Keratinocyte (primary cell): ENCODE measurements around the gene ELOB. TPM values are rescaled to one million over a fixed set of nuclear protein-coding genes. Genes with fewer than 3 reads are reported as not detected.
A peak's percentile ranks its signal among the peaks of the same experiment; 100 is the strongest.

Experiments used
- DNase-seq: peaks from one replicate; pipeline ENCODE4 v3.0.0-alpha.2; 2011; ENCODE audit warnings: low read depth, missing footprints, low spot score
- FAIRE-seq: peaks from 2 replicates; lab custom pipeline; 2011; peaks lifted over from hg19 to GRCh38; lab: Jason Lieb, UNC
- H2AFZ ChIP-seq: 2 replicates; pipeline ENCODE4 v1.6.0; 2012; ENCODE audit warnings: low read length, control low read depth, inconsistent platforms; ENCODE audit not compliant: control insufficient read depth
- H3K27ac ChIP-seq: 2 replicates; pipeline ENCODE4 v1.5.1; 2011; ENCODE audit warnings: low read length; ENCODE audit not compliant: control insufficient read depth, insufficient read depth
- H3K27me3 ChIP-seq: 3 replicates; pipeline ENCODE4 v1.6.0; 2011; ENCODE audit warnings: low read length; ENCODE audit not compliant: control insufficient read depth, insufficient read depth; ENCODE audit errors: extremely low read depth
- H3K36me3 ChIP-seq, 2 experiments: 2 replicates in 1 of 2; 3 replicates in 1 of 2; pipeline ENCODE4 v1.5.1; 2011; ENCODE audit warnings: low read length in 2 of 2, mild to moderate bottlenecking in 1 of 2; ENCODE audit not compliant: control insufficient read depth in 2 of 2, insufficient read depth in 2 of 2; ENCODE audit errors: extremely low read depth in 1 of 2
- H3K4me1 ChIP-seq: 3 replicates; pipeline ENCODE4 v1.5.1; 2011; ENCODE audit warnings: low read length; ENCODE audit not compliant: control insufficient read depth, insufficient read depth; ENCODE audit errors: extremely low read depth
- H3K4me2 ChIP-seq: 3 replicates; pipeline ENCODE4 v1.6.0; 2011; ENCODE audit warnings: low read depth, low read length; ENCODE audit not compliant: control insufficient read depth, insufficient read depth; ENCODE audit errors: extremely low read depth
- H3K4me3 ChIP-seq, 3 experiments: fragments of 200-600 bp in 1 of 3; sonication (generic) in 1 of 3; 2 replicates in 2 of 3; 3 replicates in 1 of 3; pipeline ENCODE4 v1.5.1; 2011 to 2016; ENCODE audit warnings: low read length in 3 of 3, mild to moderate bottlenecking in 3 of 3, control low read depth in 2 of 3, inconsistent platforms in 1 of 3, low read depth in 1 of 3, mixed read lengths in 1 of 3, mixed run types in 1 of 3, moderate library complexity in 1 of 3; ENCODE audit not compliant: control insufficient read depth in 2 of 3, insufficient read depth in 2 of 3; ENCODE audit errors: extremely low read depth in 1 of 3
- H3K79me2 ChIP-seq: 2 replicates; pipeline ENCODE4 v1.6.0; 2012; ENCODE audit warnings: low read length; ENCODE audit not compliant: control insufficient read depth, insufficient read depth
- H3K9ac ChIP-seq: 3 replicates; pipeline ENCODE4 v1.6.0; 2011; ENCODE audit warnings: low read length; ENCODE audit not compliant: control insufficient read depth, insufficient read depth; ENCODE audit errors: extremely low read depth
- H3K9me1 ChIP-seq: 3 replicates; pipeline ENCODE4 v1.6.0; 2011; ENCODE audit warnings: low read length; ENCODE audit not compliant: control insufficient read depth, insufficient read depth; ENCODE audit errors: extremely low read depth
- H3K9me3 ChIP-seq: 2 replicates; pipeline ENCODE4 v1.5.1; 2012; ENCODE audit warnings: low read depth, low read length; ENCODE audit not compliant: control insufficient read depth
- H4K20me1 ChIP-seq: 3 replicates; pipeline ENCODE4 v1.6.0; 2011; ENCODE audit warnings: low read length; ENCODE audit not compliant: control insufficient read depth, insufficient read depth; ENCODE audit errors: extremely low read depth
- EZH2 ChIP-seq: IDR thresholded peaks from one replicate; pipeline ENCODE4 v1.6.1; 2012; ENCODE audit warnings: inconsistent platforms, mild to moderate bottlenecking, low read length, moderate library complexity
- dilution Hi-C: fragments of 300-500 bp; cut with MboI; formaldehyde crosslinking; loops from one replicate; pipeline ENCODE4 v1.7.0; 2020; ENCODE audit warnings: low sequenced_read_pairs; ENCODE audit not compliant: extremely low pct_ligation_motif_present
- polyA plus RNA-seq, 5 experiments: library from polyadenylated mRNA; depleted of rRNA in 3 of 5; stranded (reverse) in 3 of 5; stranded (forward) in 1 of 5; unstranded in 1 of 5; fragments of >200 nt; gene quantifications; 1 replicate in 1 of 5; 2 replicates in 3 of 5; 3 replicates in 1 of 5; pipeline versions ENCODE4 v1.2.1 to v1.2.3, GENCODE V29; 2011 to 2012; ENCODE audit warnings: missing spikeins in 2 of 5, low read depth in 1 of 5, low replicate concordance in 1 of 5
- TF ChIP-seq, protein P1 (sequence below), 3 experiments: IDR thresholded peaks in 1 of 3; conservative IDR thresholded peaks in 1 of 3; optimal IDR thresholded peaks in 1 of 3; 2 replicates in 2 of 3; 3 replicates in 1 of 3; pipeline versions ENCODE3 to v1.5.1; 2011; ENCODE audit warnings: low read length in 3 of 3, mild to moderate bottlenecking in 3 of 3, moderate library complexity in 2 of 3, control low read depth in 1 of 3, inconsistent platforms in 1 of 3; ENCODE audit not compliant: insufficient read depth in 2 of 3; ENCODE audit errors: extremely low read depth in 1 of 3

Gene ELOB
- polyA plus RNA-seq, 1 donor (not counting 4 experiments of a cell fraction or from before 2014, with no cell fraction given), result 235 TPM

DNA sequence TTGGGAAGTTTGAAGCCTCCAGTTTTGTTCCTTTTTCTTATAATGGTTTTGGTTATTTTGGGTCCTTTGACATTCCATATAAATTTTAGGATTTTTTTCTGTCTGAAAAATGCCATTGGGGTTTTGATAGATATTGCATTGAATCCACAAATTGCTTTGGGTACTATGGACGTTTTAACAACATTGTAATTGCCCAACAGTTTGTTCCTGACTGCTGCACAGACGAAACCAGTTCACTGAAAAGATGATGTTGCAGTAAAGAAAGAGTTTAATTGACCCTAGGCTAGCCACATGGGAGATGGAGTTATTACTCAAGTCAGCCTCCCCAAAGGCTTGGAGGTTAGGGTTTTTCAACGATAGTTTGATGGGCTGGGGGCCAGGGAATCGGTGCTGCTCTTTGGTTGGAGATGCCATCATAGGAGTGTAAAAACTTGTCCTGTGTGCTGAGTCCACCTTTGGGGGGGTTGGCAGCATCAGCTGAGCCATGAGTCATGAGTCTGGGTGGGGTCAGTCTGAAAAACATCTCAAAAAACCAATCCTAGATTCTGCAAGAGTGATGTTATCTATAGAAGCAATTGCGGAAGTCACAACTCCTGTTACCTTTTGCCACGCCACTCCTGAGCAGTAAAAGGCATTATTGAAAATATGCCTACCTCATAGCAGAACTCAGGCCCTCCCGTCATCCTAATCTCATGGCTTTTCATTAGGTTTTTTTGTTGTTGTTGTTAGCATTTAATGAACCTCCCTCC lies 18.5 kb upstream of the ELOB start:
- Histone ChIP-seq H3K79me2 (no peaks in the 10 kb centered on the region), H3K27ac (no peak overlapping the region), H3K9ac (no peak overlapping the region), H3K4me2 (peak overlapping the region; percentile 29), H2AFZ (peak overlapping the region; percentile 61), H3K27me3 (peaks cover 8% of the 10 kb centered on the region), H3K36me3 (no peaks in the 10 kb centered on the region), H3K9me1 (no peaks in the 10 kb centered on the region), H4K20me1 (no peaks in the 10 kb centered on the region), H3K9me3 (no peaks in the 10 kb centered on the region), H3K4me1 (peaks cover 16% of the 10 kb centered on the region), H3K4me3 (no peak overlapping the region)
- TF ChIP-seq, protein P1, sequence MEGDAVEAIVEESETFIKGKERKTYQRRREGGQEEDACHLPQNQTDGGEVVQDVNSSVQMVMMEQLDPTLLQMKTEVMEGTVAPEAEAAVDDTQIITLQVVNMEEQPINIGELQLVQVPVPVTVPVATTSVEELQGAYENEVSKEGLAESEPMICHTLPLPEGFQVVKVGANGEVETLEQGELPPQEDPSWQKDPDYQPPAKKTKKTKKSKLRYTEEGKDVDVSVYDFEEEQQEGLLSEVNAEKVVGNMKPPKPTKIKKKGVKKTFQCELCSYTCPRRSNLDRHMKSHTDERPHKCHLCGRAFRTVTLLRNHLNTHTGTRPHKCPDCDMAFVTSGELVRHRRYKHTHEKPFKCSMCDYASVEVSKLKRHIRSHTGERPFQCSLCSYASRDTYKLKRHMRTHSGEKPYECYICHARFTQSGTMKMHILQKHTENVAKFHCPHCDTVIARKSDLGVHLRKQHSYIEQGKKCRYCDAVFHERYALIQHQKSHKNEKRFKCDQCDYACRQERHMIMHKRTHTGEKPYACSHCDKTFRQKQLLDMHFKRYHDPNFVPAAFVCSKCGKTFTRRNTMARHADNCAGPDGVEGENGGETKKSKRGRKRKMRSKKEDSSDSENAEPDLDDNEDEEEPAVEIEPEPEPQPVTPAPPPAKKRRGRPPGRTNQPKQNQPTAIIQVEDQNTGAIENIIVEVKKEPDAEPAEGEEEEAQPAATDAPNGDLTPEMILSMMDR (optimal IDR thresholded peaks at IDR 0.05 in 1 of 3, IDR thresholded peaks at IDR 0.05 in 1 of 3, conservative IDR thresholded peaks at IDR 0.05 in 1 of 3; ENCODE audit: extremely low read depth in 1 of 3, insufficient read depth in 2 of 3, low read length in 3 of 3), result no peak
- TF ChIP-seq EZH2, result no peak
- dilution Hi-C loops, result no loop called here
- DNase-seq (no peak), FAIRE-seq (no peak)

DNA sequence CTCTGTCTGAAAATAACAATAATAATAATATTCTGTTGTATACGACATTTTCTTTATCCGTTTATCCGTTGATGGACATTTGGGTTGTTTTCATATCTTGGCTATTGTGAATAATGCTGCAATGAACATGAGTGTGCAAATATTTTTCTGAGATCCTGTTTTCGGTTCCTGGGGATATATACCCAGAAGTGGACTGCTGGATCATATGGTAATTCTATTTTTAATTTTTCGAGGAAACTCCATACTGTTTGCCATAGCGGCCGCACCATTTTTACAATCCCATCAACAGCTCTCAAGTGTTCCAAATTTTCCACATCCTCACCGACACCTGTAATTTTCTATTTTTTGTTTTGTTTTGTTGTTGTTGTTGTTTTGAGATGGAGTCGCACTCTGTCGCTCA lies 15.9 kb upstream of the ELOB start:
- FAIRE-seq (no peak), DNase-seq (no peak)
- no peaks in the 10 kb centered on the region for H3K79me2 ChIP-seq
- H2AFZ ChIP-seq, result no peak overlapping the region
- no peaks in the 10 kb centered on the region for H4K20me1 ChIP-seq
- dilution Hi-C loops, result no loop called here
- no peak overlapping the region for H3K27ac ChIP-seq
- TF ChIP-seq, protein P1 (optimal IDR thresholded peaks at IDR 0.05 in 1 of 3, IDR thresholded peaks at IDR 0.05 in 1 of 3, conservative IDR thresholded peaks at IDR 0.05 in 1 of 3; ENCODE audit: extremely low read depth in 1 of 3, insufficient read depth in 2 of 3, low read length in 3 of 3), result no peak
- no peak for TF ChIP-seq EZH2
- no peaks in the 10 kb centered on the region for H3K9me3 ChIP-seq
- H3K9ac ChIP-seq, result no peak overlapping the region
- no peak overlapping the region for H3K4me2 ChIP-seq
- H3K36me3 ChIP-seq, result no peaks in the 10 kb centered on the region
- H3K4me1 ChIP-seq, result peaks cover 16% of the 10 kb centered on the region
- H3K9me1 ChIP-seq, result no peaks in the 10 kb centered on the region
- peaks cover 27% of the 10 kb centered on the region for H3K27me3 ChIP-seq
- no peak overlapping the region for H3K4me3 ChIP-seq
